Activated CD8-positive, alpha-beta T cell treated with anti-CD3 and anti-CD28 coated beads for 36 hours (primary cell): ENCODE measurements around the gene KCNQ1OT1. TPM values are rescaled to one million over a fixed set of nuclear protein-coding genes. Genes with fewer than 3 reads are reported as not detected.

ENCODE experiments used
- ATAC-seq: fragments of 200-7000 bp; cut with Tn5 transposase; one replicate; pipeline ENCODE4 v1.10.0; 2021; ENCODE audit warnings: mild to moderate bottlenecking, moderate library complexity
- CTCF ChIA-PET: fragments of 350-600 bp; sonication (Branson Sonifier 250); formaldehyde crosslinking; loops from one replicate; lab custom pipeline; 2021; ENCODE audit warnings: antibody characterized with exemption; lab: Charles Lee
- POLR2A ChIA-PET: fragments of 350-600 bp; sonication (Branson Sonifier 250); formaldehyde crosslinking; loops from one replicate; lab custom pipeline; 2021; ENCODE audit warnings: antibody characterized with exemption; lab: Charles Lee
- DNase-seq: peaks from one replicate; pipeline ENCODE4 v3.0.0-alpha.2; 2020
- H3K27ac Mint-ChIP-seq: one replicate; pipeline ENCODE4 v1.8.0; 2021; ENCODE audit warnings: mild to moderate bottlenecking, mixed read lengths
- H3K27me3 Mint-ChIP-seq: one replicate; pipeline ENCODE4 v1.8.0; 2021; ENCODE audit warnings: mixed read lengths
- H3K36me3 Mint-ChIP-seq: one replicate; pipeline ENCODE4 v1.8.0; 2021; ENCODE audit warnings: low read depth, mixed read lengths
- H3K4me1 Mint-ChIP-seq: one replicate; pipeline ENCODE4 v1.8.0; 2021; ENCODE audit warnings: low read depth, mixed read lengths
- H3K4me3 Mint-ChIP-seq: one replicate; pipeline ENCODE4 v1.8.0; 2021; ENCODE audit warnings: mild to moderate bottlenecking, moderate library complexity, mixed read lengths
- H3K9me3 Mint-ChIP-seq: one replicate; pipeline ENCODE4 v1.8.0; 2021; ENCODE audit warnings: mixed read lengths
- CTCF ChIP-seq: fragments of 200-600 bp; IDR thresholded peaks from one replicate; pipeline ENCODE4 v1.8.0; 2022; ENCODE audit warnings: antibody characterized with exemption, mild to moderate bottlenecking
- intact Hi-C: fragments of 100-400 bp; cut with micrococcal nuclease; formaldehyde crosslinking; loops from one replicate; pipeline ENCODE4 v1.10.0; 2022
- total RNA-seq, 2 experiments: library from RNA; stranded (reverse); gene quantifications; one replicate each; pipeline ENCODE4 v1.2.3, GENCODE V29; 2021

KCNQ1OT1 gene
- total RNA-seq, 2 experiments from 2014 or later = 0.22 to 0.23 TPM

GRCh38 chr11:2574553-2575535, 125.0 kb downstream of the KCNQ1OT1 start:
- no peaks in the 10 kb centered on the region for H3K4me1 Mint-ChIP-seq
- CTCF ChIA-PET = no interaction called here
- no peak for TF ChIP-seq CTCF
- no peak for DNase-seq
- no peak overlapping the region for H3K4me3 Mint-ChIP-seq
- no peaks in the 10 kb centered on the region for H3K27me3 Mint-ChIP-seq
- no peaks in the 10 kb centered on the region for H3K9me3 Mint-ChIP-seq
- H3K27ac Mint-ChIP-seq = no peak overlapping the region
- intact Hi-C loops = no loop called here
- POLR2A ChIA-PET = no interaction called here
- ATAC-seq = no peak
- no peaks in the 10 kb centered on the region for H3K36me3 Mint-ChIP-seq

GRCh38 chr11:2574043-2574552, 125.7 kb downstream of the KCNQ1OT1 start:
- ChIA-PET POLR2A (no interaction called here), CTCF (no interaction called here)
- Mint-ChIP-seq H3K9me3 (no peaks in the 10 kb centered on the region), H3K27me3 (no peaks in the 10 kb centered on the region), H3K4me1 (no peaks in the 10 kb centered on the region), H3K36me3 (no peaks in the 10 kb centered on the region), H3K27ac (no peak overlapping the region), H3K4me3 (no peak overlapping the region)
- TF ChIP-seq CTCF = no peak
- ATAC-seq (no peak), DNase-seq (no peak)
- intact Hi-C loops = no loop called here

GRCh38 chr11:2573240-2574042, 126.4 kb downstream of the KCNQ1OT1 start:
- Mint-ChIP-seq H3K4me1 (no peaks in the 10 kb centered on the region), H3K9me3 (no peaks in the 10 kb centered on the region), H3K4me3 (no peak overlapping the region), H3K27me3 (no peaks in the 10 kb centered on the region), H3K36me3 (no peaks in the 10 kb centered on the region), H3K27ac (no peak overlapping the region)
- ChIA-PET POLR2A (no interaction called here), CTCF (no interaction called here)
- ATAC-seq (no peak), DNase-seq (no peak)
- intact Hi-C loops = no loop called here
- TF ChIP-seq CTCF = no peak

GRCh38 chr11:2572491-2573239, 127.1 kb downstream of the KCNQ1OT1 start:
- POLR2A ChIA-PET = no interaction called here
- no peak for DNase-seq
- CTCF ChIA-PET = interaction anchor here (1.5 kb wide), 1 partner anchor 42 kb away, joined by 3 read pairs; no protein-coding TSS in a partner anchor

More at GRCh38 chr11:2572491-2573239, 127.1 kb downstream of the KCNQ1OT1 start:
- no peak for ATAC-seq
- Mint-ChIP-seq H3K27ac (no peak overlapping the region), H3K4me1 (no peaks in the 10 kb centered on the region), H3K36me3 (no peaks in the 10 kb centered on the region), H3K4me3 (no peak overlapping the region), H3K27me3 (no peaks in the 10 kb centered on the region), H3K9me3 (no peaks in the 10 kb centered on the region)
- no peak for TF ChIP-seq CTCF
- intact Hi-C loops = no loop called here
